IMR-90 (cell line): ENCODE results near the gene TMEM60. TPM values are rescaled to one million over a fixed set of nuclear protein-coding genes. Genes with fewer than 3 reads are reported as not detected.

Experiments
- ATAC-seq: fragments of 200-7000 bp; cut with Tn5 transposase; 2 replicates; pipeline ENCODE4 v1.9.1; 2020; ENCODE audit warnings: low read depth, mild to moderate bottlenecking, moderate library complexity
- BruUV-seq: library from RNA; stranded (reverse); fragments of 400-500 nt; replicated peaks from 2 replicates; lab custom pipeline; 2021; lab: Mats Ljungman, UMichigan
- CTCF ChIA-PET: fragments of 300-600 bp; formaldehyde crosslinking; extraction: SDS; loops from one replicate; lab custom pipeline; 2021; ENCODE audit warnings: antibody characterized with exemption; lab: Yijun Ruan, JAX
- POLR2A ChIA-PET: fragments of 300-600 bp; sonication (Branson Sonifier 250); formaldehyde crosslinking; loops from one replicate; lab custom pipeline; 2022; ENCODE audit warnings: antibody characterized with exemption; ENCODE audit not compliant: unreplicated experiment; lab: Charles Lee
- DNase-seq: peaks from one replicate; pipeline ENCODE4 v3.0.0; 2013
- H2AFZ ChIP-seq: replicated peaks from 2 replicates; pipeline ENCODE3; 2013; ENCODE audit warnings: low read length, mild to moderate bottlenecking; ENCODE audit not compliant: poor library complexity
- H2AK5ac ChIP-seq: 2 replicates; pipeline ENCODE4 v1.6.1; 2013; ENCODE audit warnings: low read depth, low read length, inconsistent platforms
- H2AK9ac ChIP-seq: replicated peaks from 2 replicates; pipeline ENCODE3; 2013; ENCODE audit warnings: mild to moderate bottlenecking, low read depth, low read length, moderate library complexity; ENCODE audit not compliant: poor library complexity
- H2BK120ac ChIP-seq: 2 replicates; pipeline ENCODE4 v1.6.1; 2013; ENCODE audit warnings: low read depth, low read length, inconsistent platforms
- H2BK15ac ChIP-seq: 3 replicates; pipeline ENCODE4 v1.6.1; 2013; ENCODE audit warnings: low read depth, low read length, inconsistent platforms
- H2BK20ac ChIP-seq: 2 replicates; pipeline ENCODE4 v1.6.1; 2013; ENCODE audit warnings: low read depth, mild to moderate bottlenecking, inconsistent platforms, low read length, moderate library complexity
- H2BK5ac ChIP-seq: 2 replicates; pipeline ENCODE4 v1.6.1; 2013; ENCODE audit warnings: mild to moderate bottlenecking, low read depth, low read length, inconsistent platforms; ENCODE audit not compliant: poor library complexity, severe bottlenecking
- H3K14ac ChIP-seq: replicated peaks from 2 replicates; pipeline ENCODE4 v1.6.1; 2013; ENCODE audit warnings: low read depth, low read length, inconsistent platforms
- H3K18ac ChIP-seq: 2 replicates; pipeline ENCODE4 v1.6.1; 2013; ENCODE audit warnings: low read depth, low read length, control low read depth
- H3K23ac ChIP-seq: 2 replicates; pipeline ENCODE4 v1.6.1; 2013; ENCODE audit warnings: low read depth, low read length, inconsistent platforms
- H3K27ac ChIP-seq: 2 replicates; pipeline ENCODE4 v1.5.1; 2013; ENCODE audit warnings: mild to moderate bottlenecking, control low read depth, low read length; ENCODE audit not compliant: insufficient read depth
- H3K27me3 ChIP-seq: 2 replicates; pipeline ENCODE4 v1.6.1; 2013; ENCODE audit warnings: low read length; ENCODE audit not compliant: control insufficient read depth, insufficient read depth
- H3K36me3 ChIP-seq: 2 replicates; pipeline ENCODE4 v1.6.1; 2013; ENCODE audit warnings: low read length, mixed read lengths; ENCODE audit not compliant: control insufficient read depth, insufficient read depth
- H3K4ac ChIP-seq: 2 replicates; pipeline ENCODE4 v1.6.1; 2013; ENCODE audit warnings: low read depth, low read length, inconsistent platforms
- H3K4me1 ChIP-seq: 2 replicates; pipeline ENCODE4 v1.6.1; 2013; ENCODE audit warnings: low read length, mixed read lengths; ENCODE audit not compliant: control insufficient read depth, insufficient read depth
- H3K4me2 ChIP-seq: 2 replicates; pipeline ENCODE4 v1.6.1; 2013; ENCODE audit warnings: low read depth, mild to moderate bottlenecking, control low read depth, low read length, moderate library complexity
- H3K4me3 ChIP-seq: 2 replicates; pipeline ENCODE4 v1.5.1; 2013; ENCODE audit warnings: low read depth, mild to moderate bottlenecking, control low read depth, low read length, moderate library complexity; ENCODE audit not compliant: insufficient read depth
- H3K56ac ChIP-seq: 2 replicates; pipeline ENCODE4 v1.6.1; 2013; ENCODE audit warnings: low read length, inconsistent platforms; ENCODE audit not compliant: insufficient read depth; ENCODE audit errors: extremely low read depth
- H3K79me1 ChIP-seq, 2 experiments: 2 replicates each; pipeline ENCODE4 v1.6.1; 2013; ENCODE audit warnings: low read length in 2 of 2, inconsistent platforms in 1 of 2, low read depth in 1 of 2
- H3K9ac ChIP-seq: 2 replicates; pipeline ENCODE4 v1.6.1; 2013; ENCODE audit warnings: low read depth, low read length, control low read depth
- H3K9me1 ChIP-seq: 2 replicates; pipeline ENCODE4 v1.6.1; 2013; ENCODE audit warnings: low read length, inconsistent platforms; ENCODE audit not compliant: insufficient read depth
- H3K9me3 ChIP-seq: 2 replicates; pipeline ENCODE4 v1.6.1; 2013; ENCODE audit warnings: low read length; ENCODE audit not compliant: control insufficient read depth, insufficient read depth
- H4K20me1 ChIP-seq: 2 replicates; pipeline ENCODE4 v1.6.1; 2013; ENCODE audit warnings: low read length, inconsistent platforms; ENCODE audit not compliant: insufficient read depth
- H4K5ac ChIP-seq: 2 replicates; pipeline ENCODE4 v1.6.1; 2013; ENCODE audit warnings: mild to moderate bottlenecking, low read depth, low read length, control low read depth
- H4K8ac ChIP-seq, 2 experiments: 2 replicates each; pipeline ENCODE4 v1.6.1; 2013; ENCODE audit warnings: low read depth in 2 of 2, low read length in 2 of 2, control low read depth in 1 of 2, inconsistent platforms in 1 of 2
- H4K91ac ChIP-seq: 2 replicates; pipeline ENCODE4 v1.6.1; 2013; ENCODE audit warnings: low read depth, low read length, inconsistent platforms; ENCODE audit not compliant: insufficient read depth
- BHLHE40 ChIP-seq: fragments of 150-350 bp; IDR thresholded peaks from 2 replicates; pipeline ENCODE4 v1.6.1; 2016; ENCODE audit warnings: mild to moderate bottlenecking, low read depth, low read length
- CEBPB ChIP-seq: IDR thresholded peaks from 2 replicates; pipeline ENCODE4 v1.6.1; 2012; ENCODE audit warnings: low read depth, low read length, improper control_type of control experiment
- CHD1 ChIP-seq: IDR thresholded peaks from 2 replicates; pipeline ENCODE4 v1.6.1; 2012; ENCODE audit warnings: low read depth, low read length, improper control_type of control experiment
- CTCF ChIP-seq: conservative IDR thresholded peaks from 2 replicates; pipeline ENCODE4 v1.5.1; 2012; ENCODE audit warnings: mild to moderate bottlenecking, low read depth, low read length, improper control_type of control experiment
- ELK1 ChIP-seq: fragments of 150-350 bp; IDR thresholded peaks from 2 replicates; pipeline ENCODE4 v1.6.1; 2016; ENCODE audit warnings: low read depth, mild to moderate bottlenecking, low read length, moderate library complexity, borderline replicate concordance
- FOS ChIP-seq: fragments of 150-350 bp; IDR thresholded peaks from 2 replicates; pipeline ENCODE4 v1.6.1; 2016; ENCODE audit warnings: low read depth, low read length
- MAFK ChIP-seq: IDR thresholded peaks from 2 replicates; pipeline ENCODE4 v1.6.1; 2012; ENCODE audit warnings: low read depth, low read length, improper control_type of control experiment
- MAZ ChIP-seq: IDR thresholded peaks from 2 replicates; pipeline ENCODE4 v1.6.1; 2012; ENCODE audit warnings: low read depth, mild to moderate bottlenecking, low read length, improper control_type of control experiment, moderate library complexity, borderline replicate concordance
- MXI1 ChIP-seq: IDR thresholded peaks from 2 replicates; pipeline ENCODE4 v1.6.1; 2012; ENCODE audit warnings: low read depth, mild to moderate bottlenecking, low read length, moderate library complexity, borderline replicate concordance
- NFE2L2 ChIP-seq: fragments of 150-350 bp; IDR thresholded peaks from 2 replicates; pipeline ENCODE4 v1.6.1; 2016; ENCODE audit warnings: low read depth, mild to moderate bottlenecking, low read length
- POLR2A ChIP-seq: IDR thresholded peaks from 2 replicates; pipeline ENCODE4 v1.6.1; 2012; ENCODE audit warnings: mild to moderate bottlenecking, low read depth, low read length
- RAD21 ChIP-seq: IDR thresholded peaks from 2 replicates; pipeline ENCODE4 v1.6.1; 2012; ENCODE audit warnings: low read length, improper control_type of control experiment
- RCOR1 ChIP-seq: IDR thresholded peaks from 2 replicates; pipeline ENCODE4 v1.6.1; 2012; ENCODE audit warnings: mild to moderate bottlenecking, low read length, improper control_type of control experiment; ENCODE audit not compliant: insufficient replicate concordance
- RFX5 ChIP-seq: IDR thresholded peaks from 2 replicates; pipeline ENCODE4 v1.8.0; 2012; ENCODE audit warnings: low read depth, mild to moderate bottlenecking, low read length, moderate library complexity
- SMC3 ChIP-seq: fragments of 150-350 bp; IDR thresholded peaks from 2 replicates; pipeline ENCODE4 v1.6.1; 2016; ENCODE audit warnings: low read depth, mild to moderate bottlenecking, antibody characterized with exemption, low read length, moderate library complexity
- USF2 ChIP-seq: fragments of 150-350 bp; IDR thresholded peaks from 2 replicates; pipeline ENCODE4 v1.6.1; 2017; ENCODE audit warnings: mild to moderate bottlenecking, antibody characterized with exemption, low read length, low read depth
- WGBS, 2 experiments: methylation state at CpG; one replicate each; pipeline versions ENCODE4 v1.1.5 to v1.1.7; 2013; ENCODE audit warnings: missing lambda C conversion rate in 2 of 2; ENCODE audit not compliant: insufficient read length in 1 of 2; ENCODE audit errors: extremely low coverage in 2 of 2; 5-methylcytosine and 5-hydroxymethylcytosine counted together
- dilution Hi-C: fragments of 300-500 bp; cut with HindIII; formaldehyde crosslinking; loops from one replicate; pipeline ENCODE4 v1.14.3; 2018; ENCODE audit warnings: low sequenced_read_pairs; ENCODE audit not compliant: unreplicated experiment
- in situ Hi-C: fragments of 300-500 bp; cut with MboI; formaldehyde crosslinking; loops from 3 replicates; pipeline ENCODE4 v1.14.3; 2019; ENCODE audit warnings: low sequenced_read_pairs, inconsistent platforms, mixed read lengths
- intact Hi-C: fragments of 100-400 bp; cut with micrococcal nuclease; formaldehyde crosslinking; loops from 2 replicates; pipeline ENCODE4 v1.10.0; 2022
- polyA plus RNA-seq, 3 experiments: library from polyadenylated mRNA; depleted of rRNA; stranded (reverse); fragments of >200 nt; gene quantifications; 2 replicates each; pipeline ENCODE4 v1.2.3, GENCODE V29; 2012; ENCODE audit warnings: low replicate concordance in 1 of 3
- total RNA-seq: library from RNA; depleted of rRNA; stranded (reverse); fragments of >200 nt; gene quantifications from 2 replicates; pipeline ENCODE4 v1.2.3, GENCODE V29; 2012

Gene TMEM60
- total and polyA plus RNA-seq, 2 of the 4 experiments (the other 2 are of a cell fraction) = 9.9 to 17.2 TPM

- H3K14ac ChIP-seq = no peak overlapping the region
- TF ChIP-seq CTCF (no peak), BHLHE40 (no peak), RFX5 (no peak), RAD21 (no peak), USF2 (no peak), MXI1 (no peak), MAZ (no peak), CHD1 (no peak), POLR2A (no peak), FOS (no peak), RCOR1 (no peak), SMC3 (no peak), NFE2L2 (no peak), ELK1 (no peak), CEBPB (no peak), MAFK (no peak)
- H2BK5ac ChIP-seq = no peak overlapping the region
- H3K4me2 ChIP-seq = no peak overlapping the region
- peak overlapping the region; percentile 11 for H2AK9ac ChIP-seq
- H3K4me1 ChIP-seq = no peaks in the 10 kb centered on the region; the same call in 1 of the 2 replicates
- dilution Hi-C loops = no loop called here
- no peak overlapping the region for H4K5ac ChIP-seq
- H3K56ac ChIP-seq = no peak overlapping the region
- no peak overlapping the region for H3K9ac ChIP-seq
- no peak overlapping the region for H2BK20ac ChIP-seq
- H3K18ac ChIP-seq = no peak overlapping the region
- H3K4me3 ChIP-seq = no peak overlapping the region
- H3K27me3 ChIP-seq = no peaks in the 10 kb centered on the region
- in situ Hi-C loops = no loop called here
- DNase-seq (no peak), ATAC-seq (no peak)
- no peak overlapping the region for H2AFZ ChIP-seq
- H3K79me1 ChIP-seq = peaks cover 32 to 44% of the 10 kb centered on the region in 2 experiments
- H3K23ac ChIP-seq = no peak overlapping the region
- no TSS peak for BruUV-seq
- H3K9me3 ChIP-seq = peaks cover 26% of the 10 kb centered on the region
- H3K9me1 ChIP-seq = no peaks in the 10 kb centered on the region
- intact Hi-C loops = no loop called here
- POLR2A ChIA-PET = no interaction called here
- 43% methylated on average over 1 of the region's 1 CpG; no CpG with 5 or more reads in 1 of the 2 experiments for WGBS, 2 experiments
- CTCF ChIA-PET = no interaction called here
- peaks cover 5% of the 10 kb centered on the region for H3K36me3 ChIP-seq
- no peak overlapping the region for H2AK5ac ChIP-seq
- H4K91ac ChIP-seq = no peak overlapping the region
- no peak overlapping the region for H2BK15ac ChIP-seq
- no peak overlapping the region for H4K8ac ChIP-seq
- no peaks in the 10 kb centered on the region for H4K20me1 ChIP-seq
- H3K27ac ChIP-seq = no peak overlapping the region
- H2BK120ac ChIP-seq = no peak overlapping the region
- H3K4ac ChIP-seq = no peak overlapping the region
Observed at GRCh38 chr7:77822269-77822668, 24.0 kb upstream of the TMEM60 start.
